HepG2 (cell line): Measurements from ENCODE around the gene TMEM237. TPM values are rescaled to one million over a fixed set of nuclear protein-coding genes. Genes with fewer than 3 reads are reported as not detected.
A peak's percentile ranks its signal among the peaks of the same experiment; 100 is the strongest.

Source experiments
- CENPX ChIP-seq: sonication (generic); formaldehyde crosslinking; IDR thresholded peaks from 2 replicates; pipeline ENCODE4 v1.9.0; 2021; ENCODE audit warnings: mild to moderate bottlenecking, missing genetic modification reagents, moderate library complexity
- DR1 ChIP-seq: sonication (generic); formaldehyde crosslinking; IDR thresholded peaks from 2 replicates; pipeline ENCODE4 v1.8.0; 2021; ENCODE audit warnings: mild to moderate bottlenecking, missing genetic modification reagents, inconsistent platforms
- ERF ChIP-seq: IDR thresholded peaks from 2 replicates; pipeline ENCODE4 v1.6.1; 2018; ENCODE audit warnings: missing biosample characterization, missing genetic modification reagents
- GABPA ChIP-seq, 2 experiments: IDR thresholded peaks; 2 replicates each; pipeline ENCODE4 v1.6.1; 2011 to 2016; ENCODE audit warnings: low read depth in 2 of 2, low read length in 1 of 2, missing biosample characterization in 1 of 2, missing genetic modification characterization in 1 of 2
- GATA4 ChIP-seq: sonication (generic); IDR thresholded peaks from 2 replicates; pipeline ENCODE4 v1.6.1; 2016; ENCODE audit warnings: antibody characterized with exemption, low read depth, borderline replicate concordance
- GPN1 ChIP-seq: sonication (generic); formaldehyde crosslinking; IDR thresholded peaks from 2 replicates; pipeline ENCODE4 v1.5.1; 2020; ENCODE audit warnings: missing genetic modification reagents, borderline replicate concordance
- HOXA3 ChIP-seq: sonication (generic); formaldehyde crosslinking; IDR thresholded peaks from 2 replicates; pipeline ENCODE4 v1.5.0; 2020; ENCODE audit warnings: missing genetic modification reagents
- HOXD1 ChIP-seq: sonication (generic); formaldehyde crosslinking; IDR thresholded peaks from 2 replicates; pipeline ENCODE4 v1.5.0; 2020; ENCODE audit warnings: missing genetic modification reagents
- IRF2 ChIP-seq: IDR thresholded peaks from 2 replicates; pipeline ENCODE4 v1.6.1; 2018; ENCODE audit warnings: missing genetic modification reagents, missing compliant biosample characterization
- NAIF1 ChIP-seq: sonication (generic); formaldehyde crosslinking; IDR thresholded peaks from 2 replicates; pipeline ENCODE4 v1.5.0; 2020; ENCODE audit warnings: mild to moderate bottlenecking, missing genetic modification reagents, borderline replicate concordance
- NFKBIZ ChIP-seq: IDR thresholded peaks from 2 replicates; pipeline ENCODE4 v1.6.1; 2018; ENCODE audit warnings: missing genetic modification reagents, missing compliant biosample characterization
- PRPF4 ChIP-seq: fragments of 200-400 bp; formaldehyde crosslinking; IDR thresholded peaks from 2 replicates; pipeline ENCODE4 v1.6.1; 2016; ENCODE audit warnings: low read length, low read depth; ENCODE audit not compliant: poor library complexity, severe bottlenecking
- TARDBP ChIP-seq: sonication (generic); formaldehyde crosslinking; IDR thresholded peaks from 2 replicates; pipeline ENCODE4 v1.8.0; 2022; ENCODE audit warnings: mild to moderate bottlenecking, missing genetic modification reagents
- TEAD2 ChIP-seq: sonication (generic); formaldehyde crosslinking; IDR thresholded peaks from 2 replicates; pipeline ENCODE4 v1.9.0; 2021; ENCODE audit warnings: missing genetic modification reagents
- WIZ ChIP-seq: sonication (generic); formaldehyde crosslinking; IDR thresholded peaks from 2 replicates; pipeline ENCODE4 v1.5.1; 2020; ENCODE audit warnings: mild to moderate bottlenecking, missing genetic modification reagents
- ZNF124 ChIP-seq: sonication (generic); formaldehyde crosslinking; IDR thresholded peaks from 2 replicates; pipeline ENCODE4 v1.4.0; 2020; ENCODE audit warnings: missing genetic modification reagents
- ZSCAN9 ChIP-seq: IDR thresholded peaks from 2 replicates; pipeline ENCODE4 v1.6.1; 2016; ENCODE audit warnings: borderline replicate concordance
- polyA plus RNA-seq, 8 experiments: library from polyadenylated mRNA; depleted of rRNA in 3 of 8; stranded (reverse) in 7 of 8; unstranded in 1 of 8; fragments of >200 nt; fragmentation: Illumina TruSeq in 4 of 8; extraction: Trizol in 4 of 8; gene quantifications; 2 replicates each; pipeline versions ENCODE4 v1.2.1 to v1.2.3, GENCODE V29; 2011 to 2016; ENCODE audit warnings: low read depth in 4 of 8, missing spikeins in 1 of 8, mixed read lengths in 1 of 8; ENCODE audit not compliant: insufficient read depth in 1 of 8
- total RNA-seq, 5 experiments: library from RNA; depleted of rRNA; stranded (reverse); fragments of >200 nt; fragmentation: Illumina TruSeq; extraction: Trizol; gene quantifications; 2 replicates each; pipeline ENCODE4 v1.2.3, GENCODE V29; 2016; ENCODE audit warnings: low read depth in 1 of 5
- TF ChIP-seq, protein P1 (sequence below): IDR thresholded peaks from 2 replicates; pipeline ENCODE4 v1.6.1; 2016; ENCODE audit warnings: missing compliant biosample characterization, missing genetic modification reagents, borderline replicate concordance
- TF ChIP-seq, protein P2 (sequence below): sonication (generic); formaldehyde crosslinking; conservative IDR thresholded peaks from 2 replicates; pipeline ENCODE4 v1.8.0; 2022; ENCODE audit warnings: missing genetic modification reagents
- TF ChIP-seq, protein P3 (sequence below): sonication (generic); formaldehyde crosslinking; IDR thresholded peaks from 2 replicates; pipeline ENCODE4 v1.4.0; 2020; ENCODE audit warnings: missing genetic modification reagents

Gene TMEM237
- total and polyA plus RNA-seq, 2 of the 13 experiments (the other 11 are each of a cell fraction or from before 2014, with no cell fraction given): 21.8 to 36.1 TPM

DNA sequence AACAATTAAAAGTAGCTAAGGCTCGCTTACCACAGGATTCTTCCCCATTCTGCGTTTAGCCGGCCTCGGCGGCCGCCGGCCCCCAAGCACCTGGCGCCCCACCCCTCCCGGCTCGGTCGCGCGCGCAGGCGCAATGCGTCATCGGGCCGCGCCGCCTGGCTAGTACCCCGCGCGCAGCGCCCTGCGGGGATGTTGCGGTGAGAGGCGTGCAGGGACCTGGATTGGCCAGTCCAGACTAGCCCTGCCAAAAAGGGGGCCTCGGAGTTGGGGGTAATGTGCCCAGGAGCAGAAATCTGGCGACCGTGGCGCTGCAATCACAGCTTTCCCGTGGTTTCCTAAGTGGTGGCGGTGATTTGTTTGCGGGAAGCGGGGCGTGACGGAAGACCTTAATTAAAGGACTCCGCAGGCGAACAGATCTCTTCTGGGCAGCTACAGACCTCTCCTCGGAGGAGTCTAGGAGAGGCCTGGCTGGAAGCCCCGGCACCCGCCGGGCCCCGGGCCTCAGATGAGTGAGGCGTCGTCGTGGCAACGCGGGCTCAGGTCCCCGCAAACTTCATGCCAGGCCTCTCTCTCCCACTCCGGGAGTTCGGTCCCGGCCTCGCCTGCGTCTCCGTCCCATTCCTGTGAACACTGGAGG lies 606 bp downstream of the TMEM237 start (continued):
- TF ChIP-seq, protein P1, sequence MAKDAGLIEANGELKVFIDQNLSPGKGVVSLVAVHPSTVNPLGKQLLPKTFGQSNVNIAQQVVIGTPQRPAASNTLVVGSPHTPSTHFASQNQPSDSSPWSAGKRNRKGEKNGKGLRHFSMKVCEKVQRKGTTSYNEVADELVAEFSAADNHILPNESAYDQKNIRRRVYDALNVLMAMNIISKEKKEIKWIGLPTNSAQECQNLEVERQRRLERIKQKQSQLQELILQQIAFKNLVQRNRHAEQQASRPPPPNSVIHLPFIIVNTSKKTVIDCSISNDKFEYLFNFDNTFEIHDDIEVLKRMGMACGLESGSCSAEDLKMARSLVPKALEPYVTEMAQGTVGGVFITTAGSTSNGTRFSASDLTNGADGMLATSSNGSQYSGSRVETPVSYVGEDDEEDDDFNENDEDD: peak; percentile 88; the same call in 1 of the 2 replicates
- TF ChIP-seq, protein P2, sequence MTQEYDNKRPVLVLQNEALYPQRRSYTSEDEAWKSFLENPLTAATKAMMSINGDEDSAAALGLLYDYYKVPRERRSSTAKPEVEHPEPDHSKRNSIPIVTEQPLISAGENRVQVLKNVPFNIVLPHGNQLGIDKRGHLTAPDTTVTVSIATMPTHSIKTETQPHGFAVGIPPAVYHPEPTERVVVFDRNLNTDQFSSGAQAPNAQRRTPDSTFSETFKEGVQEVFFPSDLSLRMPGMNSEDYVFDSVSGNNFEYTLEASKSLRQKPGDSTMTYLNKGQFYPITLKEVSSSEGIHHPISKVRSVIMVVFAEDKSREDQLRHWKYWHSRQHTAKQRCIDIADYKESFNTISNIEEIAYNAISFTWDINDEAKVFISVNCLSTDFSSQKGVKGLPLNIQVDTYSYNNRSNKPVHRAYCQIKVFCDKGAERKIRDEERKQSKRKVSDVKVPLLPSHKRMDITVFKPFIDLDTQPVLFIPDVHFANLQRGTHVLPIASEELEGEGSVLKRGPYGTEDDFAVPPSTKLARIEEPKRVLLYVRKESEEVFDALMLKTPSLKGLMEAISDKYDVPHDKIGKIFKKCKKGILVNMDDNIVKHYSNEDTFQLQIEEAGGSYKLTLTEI (CRISPR knock-in tag): no peak
- TF ChIP-seq ZNF124 (CRISPR knock-in tag): no peak
- TF ChIP-seq NFKBIZ (CRISPR knock-in tag): peak; percentile 46
- TF ChIP-seq ERF (CRISPR knock-in tag): peak; percentile 50; the same call in 1 of the 2 replicates
- peak; percentile 87 for TF ChIP-seq TARDBP (CRISPR knock-in tag)
- 0 out of 2 replicates have a peak, but pooled peaks have one; percentile 32 for TF ChIP-seq HOXD1
- peak; percentile 98 for TF ChIP-seq HOXA3
- peak; percentile 32; the same call in 1 of the 2 replicates for TF ChIP-seq GATA4
- TF ChIP-seq, protein P3, sequence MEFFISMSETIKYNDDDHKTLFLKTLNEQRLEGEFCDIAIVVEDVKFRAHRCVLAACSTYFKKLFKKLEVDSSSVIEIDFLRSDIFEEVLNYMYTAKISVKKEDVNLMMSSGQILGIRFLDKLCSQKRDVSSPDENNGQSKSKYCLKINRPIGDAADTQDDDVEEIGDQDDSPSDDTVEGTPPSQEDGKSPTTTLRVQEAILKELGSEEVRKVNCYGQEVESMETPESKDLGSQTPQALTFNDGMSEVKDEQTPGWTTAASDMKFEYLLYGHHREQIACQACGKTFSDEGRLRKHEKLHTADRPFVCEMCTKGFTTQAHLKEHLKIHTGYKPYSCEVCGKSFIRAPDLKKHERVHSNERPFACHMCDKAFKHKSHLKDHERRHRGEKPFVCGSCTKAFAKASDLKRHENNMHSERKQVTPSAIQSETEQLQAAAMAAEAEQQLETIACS (CRISPR knock-in tag): peak; percentile 86
- TF ChIP-seq PRPF4: no peak
- peak; percentile 73 for TF ChIP-seq IRF2 (CRISPR knock-in tag)
- TF ChIP-seq WIZ (CRISPR knock-in tag): no peak; the same call in 1 of the 2 replicates
- TF ChIP-seq NAIF1 (CRISPR knock-in tag): peak; percentile 84; the same call in 1 of the 2 replicates
- no peak for TF ChIP-seq ZSCAN9 (CRISPR knock-in tag)
- TF ChIP-seq CENPX: no peak
- no peak for TF ChIP-seq GPN1 (CRISPR knock-in tag)
- TF ChIP-seq GABPA (IDR thresholded peaks at IDR 0.05; ENCODE audit: low read depth, low read length): no peak
- TF ChIP-seq GABPA (CRISPR knock-in tag; IDR thresholded peaks at IDR 0.05; ENCODE audit: low read depth): no peak
- TF ChIP-seq DR1 (CRISPR knock-in tag): peak; percentile 61; the same call in 1 of the 2 replicates
- 0 out of 2 replicates have a peak, but pooled peaks have one; percentile 36 for TF ChIP-seq TEAD2
